Right ventricle myocardium inferior (tissue), 1 donor: ENCODE measurements around the gene GPHN. TPM values are rescaled to one million over a fixed set of nuclear protein-coding genes. Genes with fewer than 3 reads are reported as not detected.
A peak's percentile ranks its signal among the peaks of the same experiment; 100 is the strongest.
"Not testable (repeated sequence)": the region's sequence is repeated elsewhere in the genome, so short reads cannot be mapped to it uniquely, and the experiment has no call there.

Experiments used
- ATAC-seq: fragments of 200-7000 bp; cut with Tn5 transposase; one replicate; pipeline ENCODE4 v1.9.1; 2020; ENCODE audit warnings: mild to moderate bottlenecking, moderate library complexity
- DNase-seq: peaks from one replicate; pipeline ENCODE4 v3.0.0; 2021; ENCODE audit errors: missing footprints
- intact Hi-C: fragments of 100-400 bp; cut with DNase I; formaldehyde crosslinking; loops from one replicate; pipeline ENCODE4 v1.11.0; 2022
- total RNA-seq: library from RNA; stranded (reverse); fragmentation: NEBNext Ultra II Directional; extraction: Animal tissue kit (Norgen Biotek cat#: 25700); gene quantifications from one replicate; pipeline ENCODE4 v1.2.1, GENCODE V29; 2021
- donor health status: DM: no; HTN: yes; CAD: no; lungs with severe emphysema.

Gene GPHN
- total RNA-seq, 1 donor from 2014 or later, result 23.5 TPM

DNA sequence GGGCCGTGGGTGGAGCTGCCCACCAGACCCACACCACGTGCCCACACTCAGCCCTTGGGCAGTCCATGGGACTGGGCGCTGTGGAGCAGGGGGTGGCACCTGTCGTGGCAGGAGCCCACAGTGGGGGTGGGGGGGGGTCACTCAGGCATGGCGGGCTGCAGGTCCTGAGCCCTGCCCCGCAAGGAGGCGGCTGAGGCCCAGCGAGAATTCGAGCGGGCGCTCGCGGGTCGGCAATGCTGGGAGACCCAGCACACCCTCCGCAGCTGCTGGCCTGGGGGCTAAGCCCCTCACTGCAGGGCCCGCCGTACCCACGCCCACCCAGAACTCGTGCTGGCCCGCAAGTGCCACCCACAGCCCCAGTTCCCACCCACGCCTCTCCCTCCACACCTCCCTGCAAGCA is 548.7 kb downstream of the GPHN start:
- DNase-seq (peak; percentile 60), ATAC-seq (no peak)
- intact Hi-C loops, result no loop called here

- intact Hi-C loops, result no loop called here
- ATAC-seq, result no peak
- no peak for DNase-seq
Observed at GRCh38 chr14:67059596-67059995, 551.6 kb downstream of the GPHN start.

DNA sequence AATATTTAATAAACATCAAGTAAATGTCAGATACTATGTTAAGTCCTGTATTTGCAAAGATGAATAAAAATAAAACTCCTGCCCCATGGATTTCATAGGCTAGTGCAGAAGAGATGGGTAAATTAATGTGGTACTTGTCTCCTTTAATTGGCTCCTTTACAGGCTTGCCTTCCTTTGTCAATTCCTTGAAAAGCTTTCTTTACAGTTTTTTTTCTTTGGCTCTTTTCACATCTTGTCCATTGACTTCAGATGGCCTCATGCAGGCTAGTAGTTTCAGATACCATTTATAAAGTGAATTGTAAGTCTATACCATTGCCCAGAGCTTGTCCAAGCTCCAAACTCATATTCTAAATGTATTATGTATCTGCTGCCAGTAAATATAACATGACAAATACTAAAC is 552.6 kb downstream of the GPHN start:
- DNase-seq (no peak), ATAC-seq (no peak)
- intact Hi-C loops, result no loop called here

- intact Hi-C loops, ATAC-seq, DNase-seq: not testable (repeated sequence)
Observed at GRCh38 chr14:67067070-67067814, 559.3 kb downstream of the GPHN start.

- DNase-seq (no peak), ATAC-seq (no peak)
- intact Hi-C loops, result no loop called here
Observed at GRCh38 chr14:67068251-67068650, 560.3 kb downstream of the GPHN start.

DNA sequence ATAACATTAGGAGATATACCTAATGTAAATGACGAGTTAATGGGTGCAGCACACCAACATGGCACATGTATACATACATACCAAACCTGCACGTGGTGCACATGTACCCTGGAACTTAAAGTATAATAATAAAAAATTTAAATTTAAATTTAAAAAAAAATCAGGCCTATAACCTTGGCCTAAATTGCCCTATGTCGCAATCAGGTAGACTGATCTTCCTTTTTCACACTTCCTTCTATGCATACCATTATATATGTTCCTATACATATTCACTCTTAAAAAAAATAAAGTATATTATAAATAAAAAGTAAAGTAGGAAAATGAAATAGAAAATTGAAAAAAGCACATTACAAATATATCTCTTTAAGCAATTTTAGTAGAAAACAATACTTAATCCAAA is 563.6 kb downstream of the GPHN start:
- ATAC-seq (no peak), DNase-seq (no peak)
- intact Hi-C loops, result no loop called here

DNA sequence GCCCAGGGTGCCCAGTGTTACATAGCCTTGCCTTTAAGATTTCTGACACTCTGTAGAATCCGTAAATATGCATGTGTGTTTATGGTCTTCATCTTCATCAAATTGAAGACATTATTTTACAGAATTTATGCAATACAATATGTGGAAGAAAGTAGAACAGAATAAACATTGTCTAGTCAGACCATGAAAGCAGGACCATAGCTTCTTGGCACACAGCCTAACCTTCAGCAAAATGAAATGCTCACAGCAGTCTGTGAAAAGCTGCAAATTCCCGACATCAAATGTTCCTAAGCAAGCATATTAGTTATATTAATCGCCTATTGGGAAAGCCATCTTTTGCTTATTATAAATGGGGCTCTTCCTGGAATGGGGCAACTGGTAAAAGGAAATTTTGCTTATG is 570.0 kb downstream of the GPHN start:
- DNase-seq (no peak), ATAC-seq (no peak)
- intact Hi-C loops, result no loop called here

GRCh38 chr14:67079846-67080245 is 571.9 kb downstream of the GPHN start:
- DNase-seq (no peak), ATAC-seq (no peak)
- intact Hi-C loops, result no loop called here

DNA sequence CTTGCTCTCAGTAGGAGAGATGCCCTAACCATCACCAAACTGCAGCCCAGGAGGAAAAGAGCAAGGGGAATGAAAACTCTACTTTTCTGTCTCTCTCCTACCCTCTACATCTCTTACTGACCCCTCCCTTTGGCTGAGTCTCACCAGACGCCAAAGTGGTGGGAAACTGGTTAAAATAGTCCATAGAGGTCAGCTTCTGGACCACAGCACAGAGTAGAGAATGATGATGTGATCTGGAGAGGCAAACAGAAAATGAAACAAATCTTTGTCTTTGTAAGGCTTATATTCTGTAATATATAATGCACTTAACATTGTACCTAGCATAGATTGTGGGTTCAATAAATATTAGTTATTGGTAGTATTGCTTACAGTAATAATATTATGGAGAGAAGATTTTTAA is 600.3 kb downstream of the GPHN start:
- ATAC-seq (no peak), DNase-seq (no peak)
- intact Hi-C loops, result no loop called here

GRCh38 chr14:67111022-67111421 is 603.1 kb downstream of the GPHN start:
- no peak for ATAC-seq
- no peak for DNase-seq
- intact Hi-C loops, result loop anchor here (10.0 kb wide), 1 partner anchor 756 kb away; no protein-coding TSS in a partner anchor

DNA sequence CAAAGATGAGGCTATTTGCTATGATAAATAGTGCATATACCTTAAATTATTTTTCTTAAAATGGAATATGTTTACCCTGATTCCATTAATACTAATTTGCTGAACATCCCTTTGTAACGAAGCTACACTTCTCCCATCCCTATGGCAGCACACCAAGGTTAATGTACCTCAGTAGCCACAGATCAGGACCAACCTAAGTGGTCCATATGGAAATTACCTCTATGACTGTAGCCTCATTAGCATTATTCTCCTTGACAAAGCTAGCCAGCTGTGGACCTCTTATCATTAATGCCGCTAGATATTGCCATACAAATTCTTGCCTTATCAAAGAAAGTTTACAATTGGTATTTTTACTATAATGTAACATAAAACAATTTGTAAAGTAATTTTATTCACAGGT is 604.4 kb downstream of the GPHN start:
- DNase-seq, result no peak
- ATAC-seq, result no peak
- intact Hi-C loops, result loop anchor here (10.0 kb wide), 1 partner anchor 758 kb away; no protein-coding TSS in a partner anchor

DNA sequence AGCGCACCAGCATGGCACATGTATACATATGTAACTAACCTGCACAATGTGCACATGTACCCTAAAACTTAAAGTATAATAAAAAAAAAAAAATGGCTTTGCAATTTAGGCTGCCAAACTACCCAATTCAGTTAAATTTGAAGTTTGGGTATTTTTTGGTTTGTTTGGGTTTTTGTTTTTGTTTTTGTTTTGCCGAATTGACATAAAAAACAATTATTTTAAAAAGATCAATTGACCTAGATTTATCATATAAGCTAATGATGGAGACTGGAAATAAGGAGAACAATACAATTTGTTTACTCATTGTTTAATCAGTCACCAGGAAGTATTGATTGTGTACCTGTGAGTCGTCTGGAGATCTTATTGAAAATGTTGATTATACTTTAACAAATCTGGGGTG is 619.2 kb downstream of the GPHN start:
- no peak for DNase-seq
- intact Hi-C loops, result no loop called here
- no peak for ATAC-seq

DNA sequence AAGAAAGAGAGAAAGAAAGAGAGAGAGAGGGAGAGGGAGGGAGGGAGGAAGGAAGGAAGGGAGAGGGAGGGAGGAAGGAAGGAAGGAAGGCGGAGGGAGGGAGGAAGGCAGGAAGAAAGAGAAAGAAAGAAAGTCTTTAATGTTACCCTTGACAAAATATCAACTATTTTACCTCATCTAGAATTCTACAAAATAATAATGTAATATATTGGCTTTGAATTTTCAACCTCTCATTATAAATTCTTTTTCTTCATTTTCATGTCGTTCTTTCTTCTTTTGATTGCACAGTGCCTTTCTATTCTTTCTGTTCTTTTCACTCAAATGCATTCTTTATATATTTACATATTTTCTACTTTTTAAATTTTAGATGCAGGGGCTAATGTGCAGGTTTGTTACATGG is 621.8 kb downstream of the GPHN start:
- ATAC-seq, result no peak
- no peak for DNase-seq
- intact Hi-C loops, result no loop called here

- ATAC-seq (no peak), DNase-seq (no peak)
- intact Hi-C loops, result no loop called here
Observed at GRCh38 chr14:67131691-67132090, 623.7 kb downstream of the GPHN start.

- intact Hi-C loops, result no loop called here
- DNase-seq, result no peak
- ATAC-seq, result no peak
Observed at GRCh38 chr14:67133144-67133543, 625.2 kb downstream of the GPHN start.

DNA sequence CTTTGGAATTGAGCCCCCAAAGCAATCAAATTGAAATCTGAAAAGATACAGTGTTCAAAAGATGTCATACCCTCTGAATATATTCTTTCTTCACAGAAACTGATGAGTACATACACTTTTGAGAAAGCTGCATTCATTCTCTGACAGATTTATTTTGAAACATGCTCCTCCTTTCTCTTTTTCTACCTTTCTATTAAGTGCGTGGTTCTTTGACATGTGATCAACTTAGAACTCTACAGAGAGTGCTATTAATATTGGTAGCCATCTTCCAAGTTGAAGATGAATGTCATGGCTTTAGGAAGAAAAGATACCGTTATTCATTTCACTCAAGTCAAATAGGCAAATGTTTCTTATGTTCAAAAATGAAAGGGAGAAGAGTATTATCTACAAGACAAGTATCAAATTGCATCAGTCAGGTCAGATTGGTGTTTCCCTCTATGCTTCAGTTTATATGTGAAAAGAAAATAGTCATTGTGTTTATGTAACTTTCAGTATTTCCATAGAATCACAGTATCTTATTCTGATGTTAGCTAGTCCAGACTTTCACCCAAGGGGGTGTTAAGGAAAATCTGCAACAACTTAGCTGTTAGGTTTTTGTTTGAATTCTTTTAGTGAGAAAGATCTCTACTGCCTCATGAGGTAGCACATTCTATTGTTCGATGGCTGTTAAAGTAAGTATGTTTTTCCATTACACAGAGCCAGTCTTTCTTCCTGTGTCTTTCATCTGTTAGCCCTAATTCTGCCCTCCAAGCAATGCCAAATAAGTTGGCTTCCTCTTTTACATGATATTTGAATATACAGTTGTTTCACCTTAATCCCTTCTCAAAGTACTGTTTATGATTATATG is 625.9 kb downstream of the GPHN start:
- DNase-seq, result no peak
- intact Hi-C loops, result no loop called here
- ATAC-seq, result no peak

- ATAC-seq, result no peak
- no peak for DNase-seq
- intact Hi-C loops, result no loop called here
Observed at GRCh38 chr14:67137744-67138371, 629.9 kb downstream of the GPHN start.

GRCh38 chr14:67140556-67140955 is 632.6 kb downstream of the GPHN start:
- intact Hi-C loops, result no loop called here
- ATAC-seq (no peak), DNase-seq (no peak)

DNA sequence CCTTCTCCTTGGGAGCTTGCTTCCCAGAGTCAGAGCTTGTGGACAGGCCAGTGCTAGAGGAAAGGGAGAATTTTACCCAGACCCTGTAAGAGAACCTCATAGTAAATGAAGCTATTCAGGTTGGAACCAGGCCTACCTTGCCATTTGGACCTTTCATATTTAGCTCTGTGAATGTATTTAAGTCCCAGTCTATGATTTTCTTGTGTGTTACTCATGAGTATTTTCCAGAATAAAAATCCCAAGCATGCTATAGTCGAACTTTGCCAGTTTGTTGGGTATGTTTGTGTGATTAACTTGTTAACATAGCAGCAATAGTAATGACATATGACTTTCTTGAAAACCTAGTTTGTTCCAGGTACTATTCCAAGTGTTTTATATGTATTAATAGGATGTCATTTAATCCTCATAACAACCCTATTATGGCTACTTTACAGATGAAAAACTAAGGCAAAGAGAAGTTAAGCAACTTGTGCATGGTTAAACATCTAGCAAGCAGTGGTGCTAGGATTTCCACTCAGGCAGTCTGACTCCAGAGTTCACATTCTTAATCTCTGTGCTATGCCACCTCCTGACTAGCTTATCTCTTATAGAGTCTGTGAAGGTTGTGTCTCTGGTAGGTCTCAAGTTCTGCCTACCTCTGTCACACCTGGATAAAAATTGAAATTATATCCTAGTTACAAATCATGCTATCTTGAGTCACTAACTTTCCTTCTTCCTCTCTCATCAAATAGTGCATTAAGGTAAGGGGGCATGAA is 633.4 kb downstream of the GPHN start:
- DNase-seq, result no peak
- no peak for ATAC-seq
- intact Hi-C loops, result no loop called here
